GM12892 (cell line): ENCODE results near the gene NADK2.

Source experiments
- POLR2A ChIP-seq: IDR thresholded peaks from 2 replicates; pipeline ENCODE4 v1.6.1; 2011; ENCODE audit warnings: low read depth, low read length, control low read depth
- POLR2AphosphoS5 ChIP-seq: IDR thresholded peaks from 2 replicates; pipeline ENCODE4 v1.6.1; 2011; ENCODE audit warnings: low read depth, low read length, control low read depth
- TAF1 ChIP-seq: IDR thresholded peaks from 2 replicates; pipeline ENCODE4 v1.6.1; 2011; ENCODE audit warnings: low read depth, mild to moderate bottlenecking, control low read depth, low read length, borderline replicate concordance

GRCh38 chr5:36281626-36282025, 39.9 kb upstream of the NADK2 start:
- no peak for TF ChIP-seq TAF1
- TF ChIP-seq POLR2A: no peak
- no peak for TF ChIP-seq POLR2AphosphoS5
